ENCODE measurements around the gene PFAS. TPM values are rescaled to one million over a fixed set of nuclear protein-coding genes. Genes with fewer than 3 reads are reported as not detected.

The PFAS gene
- total RNA-seq, 1 experiment from 2014 or later: 228 TPM

- Histone ChIP-seq H3K4ac (ENCODE audit: low read depth, low read length) (no peak overlapping the region), H3T11ph (ENCODE audit: low read length) (no peak overlapping the region), H3K9me3 (ENCODE audit: control insufficient read depth, low read depth, low read length) (no peaks in the 10 kb centered on the region), H3K4me1 (ENCODE audit: insufficient read depth, low read length) (no peaks in the 10 kb centered on the region), H3K79me2 (ENCODE audit: insufficient read depth, low read length) (no peaks in the 10 kb centered on the region), H3K27me3 (ENCODE audit: insufficient read depth, low read length) (no peaks in the 10 kb centered on the region), H3K79me1 (ENCODE audit: insufficient read depth, low read depth, low read length, poor library complexity, severe bottlenecking) (no peaks in the 10 kb centered on the region), H2BK15ac (ENCODE audit: low read depth, low read length) (no peak overlapping the region), H3K23me2 (ENCODE audit: insufficient read length, low read depth, low read length, poor library complexity, severe bottlenecking) (peaks cover 7% of the 10 kb centered on the region), H3K9ac (ENCODE audit: extremely low read depth, insufficient read length, low read length) (no peak overlapping the region), H3K27ac (ENCODE audit: insufficient read length, low read depth, low read length) (no peak overlapping the region), H3K23ac (ENCODE audit: insufficient read length, low read depth, low read length) (no peak overlapping the region), H3K56ac (ENCODE audit: insufficient read length, low read depth, low read length) (no peak overlapping the region), H2BK20ac (ENCODE audit: low read depth, low read length, poor library complexity, severe bottlenecking) (no peak overlapping the region), H4K8ac (replicated peaks; ENCODE audit: insufficient read length, low read depth, low read length) (no peak overlapping the region), H2AK5ac (ENCODE audit: insufficient read length, low read length) (no peak overlapping the region), H2BK12ac (ENCODE audit: insufficient read length, low read depth, low read length) (no peak overlapping the region), H3K18ac (ENCODE audit: insufficient read length, low read depth, low read length) (no peak overlapping the region), H2AFZ (ENCODE audit: low read length) (no peak overlapping the region), H4K5ac (ENCODE audit: insufficient read length, low read depth, low read length) (no peak overlapping the region), H3K4me2 (ENCODE audit: insufficient read depth, insufficient read length, low read length) (no peak overlapping the region), H2BK120ac (ENCODE audit: low read depth, low read length, poor library complexity, severe bottlenecking) (no peak overlapping the region), H3K14ac (ENCODE audit: insufficient read depth, low read length) (no peak overlapping the region), H4K91ac (ENCODE audit: insufficient read length, low read depth, low read length) (no peak overlapping the region), H4K20me1 (ENCODE audit: control insufficient read depth, insufficient read depth, insufficient read length) (no peaks in the 10 kb centered on the region), H2BK5ac (ENCODE audit: insufficient read length, low read length) (no peak overlapping the region)
- peak overlapping the region in 2 of 3 experiments; percentile 10 to 18; a peak in 2 of 7 replicates for H3K27ac Mint-ChIP-seq
- no peak overlapping the region for H3K4me3 Mint-ChIP-seq
- H3K4me1 Mint-ChIP-seq: peaks cover 22 to 23% of the 10 kb centered on the region in 2 experiments
- H3K27me3 Mint-ChIP-seq (ENCODE audit: low read depth): peaks cover 3% of the 10 kb centered on the region
- H3K9me3 Mint-ChIP-seq: no peaks in the 10 kb centered on the region
- H3K36me3 Mint-ChIP-seq (ENCODE audit: insufficient read depth in 1 of 3, low read depth in 3 of 3): peaks cover 2 to 7% (median 2%) of the 10 kb centered on the region in 3 experiments; a peak in 4 of 7 replicates
- no peak for TF ChIP-seq CTCF (conservative IDR thresholded peaks at IDR 0.05)
- WGBS (ENCODE audit: extremely low coverage, insufficient read length, low lambda C conversion rate): no CpG with 5 or more reads among the region's 10 CpGs
- no peak for DNase-seq
These were observed 36.4 kb downstream of the PFAS start for GRCh38 chr17:8285270-8286181.

All from H9 (cell line).